Measurements from ENCODE around the gene PPP6R2. TPM values are rescaled to one million over a fixed set of nuclear protein-coding genes. Genes with fewer than 3 reads are reported as not detected.

PPP6R2 gene
- polyA plus RNA-seq, 3 donors: 9.1 to 74.5 (median 10.3) TPM

DNA sequence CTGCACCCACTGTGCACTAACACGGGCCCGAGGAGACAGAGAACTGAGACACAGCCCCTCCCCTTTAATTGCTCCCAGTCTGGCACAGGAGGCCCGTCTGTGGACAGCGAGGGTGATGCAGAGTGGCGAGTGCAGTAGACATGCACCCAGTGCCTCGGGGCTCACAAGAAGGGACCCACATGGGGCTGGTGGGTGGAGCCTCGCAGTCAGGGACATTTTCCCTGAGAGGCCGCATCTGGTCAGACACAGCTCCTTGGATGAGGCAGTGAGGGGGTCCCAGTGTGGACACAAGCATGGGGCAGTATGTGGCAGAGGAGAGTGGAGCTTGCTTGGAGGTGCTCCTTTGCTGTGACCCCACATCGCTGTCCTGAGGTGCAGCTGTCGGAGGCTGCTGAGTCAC is 76.9 kb downstream of the PPP6R2 start:
- no peaks in the 10 kb centered on the region for H3K27me3 ChIP-seq (ENCODE audit: control insufficient read depth in 2 of 2, insufficient read depth in 2 of 2, low read length in 2 of 2)
- Mint-ChIP-seq H3K9me3 (no peaks in the 10 kb centered on the region), H3K4me1 (peaks cover 2% of the 10 kb centered on the region), H3K27ac (peak overlapping the region in 2 of 7 donors; percentile 62 to 83), H3K36me3 (peaks cover 78 to 98% of the 10 kb centered on the region in 2 donors), H3K27me3 (ENCODE audit: low read depth in 3 of 3) (no peaks in the 10 kb centered on the region), H3K4me3 (no peak overlapping the region)
- H3K4me2 ChIP-seq (replicated peaks; ENCODE audit: extremely low read depth, low read length, poor library complexity, severe bottlenecking): no peak overlapping the region
- no peaks in the 10 kb centered on the region for H3K79me2 ChIP-seq (ENCODE audit: insufficient read depth, low read length)
- H4K20me1 ChIP-seq (ENCODE audit: insufficient read depth, low read length): peaks cover 10% of the 10 kb centered on the region
- no peaks in the 10 kb centered on the region for H3K9me3 ChIP-seq (replicated peaks in 1 of 2; ENCODE audit: control insufficient read depth in 1 of 2, insufficient read depth in 1 of 2, low read length in 2 of 2)
- no peak overlapping the region for H3K4me3 ChIP-seq (replicated peaks in 1 of 3; ENCODE audit: low read depth in 2 of 3, low read length in 3 of 3)
- 96% methylated on average over 8 of the region's 10 CpGs for WGBS (ENCODE audit: insufficient coverage)
- no peak overlapping the region for H2AFZ ChIP-seq (ENCODE audit: insufficient read depth, low read depth, low read length, poor library complexity, severe bottlenecking)
- no peak for DNase-seq
- H3K4me1 ChIP-seq (ENCODE audit: control insufficient read depth in 1 of 2, insufficient read depth in 2 of 2, low read length in 2 of 2): no peaks in the 10 kb centered on the region
- H3K9ac ChIP-seq (ENCODE audit: insufficient read depth, low read length, poor library complexity, severe bottlenecking): no peak overlapping the region
- TF ChIP-seq, protein P1, sequence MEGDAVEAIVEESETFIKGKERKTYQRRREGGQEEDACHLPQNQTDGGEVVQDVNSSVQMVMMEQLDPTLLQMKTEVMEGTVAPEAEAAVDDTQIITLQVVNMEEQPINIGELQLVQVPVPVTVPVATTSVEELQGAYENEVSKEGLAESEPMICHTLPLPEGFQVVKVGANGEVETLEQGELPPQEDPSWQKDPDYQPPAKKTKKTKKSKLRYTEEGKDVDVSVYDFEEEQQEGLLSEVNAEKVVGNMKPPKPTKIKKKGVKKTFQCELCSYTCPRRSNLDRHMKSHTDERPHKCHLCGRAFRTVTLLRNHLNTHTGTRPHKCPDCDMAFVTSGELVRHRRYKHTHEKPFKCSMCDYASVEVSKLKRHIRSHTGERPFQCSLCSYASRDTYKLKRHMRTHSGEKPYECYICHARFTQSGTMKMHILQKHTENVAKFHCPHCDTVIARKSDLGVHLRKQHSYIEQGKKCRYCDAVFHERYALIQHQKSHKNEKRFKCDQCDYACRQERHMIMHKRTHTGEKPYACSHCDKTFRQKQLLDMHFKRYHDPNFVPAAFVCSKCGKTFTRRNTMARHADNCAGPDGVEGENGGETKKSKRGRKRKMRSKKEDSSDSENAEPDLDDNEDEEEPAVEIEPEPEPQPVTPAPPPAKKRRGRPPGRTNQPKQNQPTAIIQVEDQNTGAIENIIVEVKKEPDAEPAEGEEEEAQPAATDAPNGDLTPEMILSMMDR (IDR thresholded peaks at IDR 0.05): no peak
- peaks cover 91 to 99% of the 10 kb centered on the region in 2 donors for H3K36me3 ChIP-seq (replicated peaks in 1 of 2; ENCODE audit: control insufficient read depth in 1 of 2, insufficient read depth in 2 of 2, low read length in 2 of 2)
- peak overlapping the region in 1 of 2 donors; percentile 31 for H3K27ac ChIP-seq (ENCODE audit: low read depth in 1 of 2, low read length in 2 of 2)
- intact Hi-C loops (cut with micrococcal nuclease): no loop called here

DNA sequence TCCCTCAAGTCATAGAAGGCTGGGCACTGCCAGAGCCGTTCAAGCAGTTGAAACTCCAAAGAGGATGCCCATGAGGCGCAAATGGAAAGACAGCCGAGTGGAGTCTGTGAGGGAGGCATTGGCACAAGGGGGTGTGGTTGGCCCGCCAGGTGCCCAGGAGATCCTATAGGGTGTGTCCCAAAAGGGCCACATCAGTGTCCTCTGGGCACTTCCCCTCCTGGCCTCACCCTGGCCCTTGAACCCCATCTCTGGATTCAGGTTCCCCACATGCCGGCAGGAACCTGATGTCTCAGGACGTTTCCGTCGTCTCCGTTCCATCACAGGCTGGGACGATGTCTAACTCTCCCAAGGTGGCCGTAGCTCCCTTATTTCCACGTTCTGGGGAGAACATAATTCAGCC is 77.5 kb downstream of the PPP6R2 start:
- Histone ChIP-seq H3K9me3 (replicated peaks in 1 of 2; ENCODE audit: control insufficient read depth in 1 of 2, insufficient read depth in 1 of 2, low read length in 2 of 2) (no peaks in the 10 kb centered on the region), H3K4me1 (ENCODE audit: control insufficient read depth in 1 of 2, insufficient read depth in 2 of 2, low read length in 2 of 2) (no peaks in the 10 kb centered on the region), H3K9ac (ENCODE audit: insufficient read depth, low read length, poor library complexity, severe bottlenecking) (no peak overlapping the region), H3K4me3 (replicated peaks in 1 of 3; ENCODE audit: low read depth in 2 of 3, low read length in 3 of 3) (no peak overlapping the region), H3K27ac (ENCODE audit: low read depth in 1 of 2, low read length in 2 of 2) (peak overlapping the region in 1 of 2 donors; percentile 31), H2AFZ (ENCODE audit: insufficient read depth, low read depth, low read length, poor library complexity, severe bottlenecking) (no peak overlapping the region), H4K20me1 (ENCODE audit: insufficient read depth, low read length) (peaks cover 10% of the 10 kb centered on the region), H3K27me3 (ENCODE audit: control insufficient read depth in 2 of 2, insufficient read depth in 2 of 2, low read length in 2 of 2) (no peaks in the 10 kb centered on the region), H3K36me3 (replicated peaks in 1 of 2; ENCODE audit: control insufficient read depth in 1 of 2, insufficient read depth in 2 of 2, low read length in 2 of 2) (peaks cover 89 to 99% of the 10 kb centered on the region in 2 donors), H3K79me2 (ENCODE audit: insufficient read depth, low read length) (no peaks in the 10 kb centered on the region), H3K4me2 (replicated peaks; ENCODE audit: extremely low read depth, low read length, poor library complexity, severe bottlenecking) (no peak overlapping the region)
- no peak for DNase-seq
- H3K4me1 Mint-ChIP-seq: peaks cover 2% of the 10 kb centered on the region
- peaks cover 78 to 98% of the 10 kb centered on the region in 2 donors for H3K36me3 Mint-ChIP-seq
- TF ChIP-seq, protein P1 (IDR thresholded peaks at IDR 0.05): no peak
- H3K9me3 Mint-ChIP-seq: no peaks in the 10 kb centered on the region
- intact Hi-C loops (cut with micrococcal nuclease): no loop called here
- H3K27ac Mint-ChIP-seq: peak overlapping the region in 3 of 7 donors; percentile 36 to 73 (median 69)
- H3K27me3 Mint-ChIP-seq (ENCODE audit: low read depth in 3 of 3): no peaks in the 10 kb centered on the region
- WGBS (ENCODE audit: insufficient coverage): 98% methylated on average over 9 of the region's 12 CpGs
- H3K4me3 Mint-ChIP-seq: no peak overlapping the region
